DMS53 treated with DMSO at 0.1 percent for 48 hours (cell line): Measurements from ENCODE around the gene C1orf116.
A peak's percentile ranks its signal among the peaks of the same experiment; 100 is the strongest.

ENCODE experiments used
- DNase-seq: peaks from one replicate; lab custom pipeline; 2025; ENCODE audit not compliant: unreplicated experiment; lab: John Stamatoyannopoulos, UW

Gene C1orf116

DNA sequence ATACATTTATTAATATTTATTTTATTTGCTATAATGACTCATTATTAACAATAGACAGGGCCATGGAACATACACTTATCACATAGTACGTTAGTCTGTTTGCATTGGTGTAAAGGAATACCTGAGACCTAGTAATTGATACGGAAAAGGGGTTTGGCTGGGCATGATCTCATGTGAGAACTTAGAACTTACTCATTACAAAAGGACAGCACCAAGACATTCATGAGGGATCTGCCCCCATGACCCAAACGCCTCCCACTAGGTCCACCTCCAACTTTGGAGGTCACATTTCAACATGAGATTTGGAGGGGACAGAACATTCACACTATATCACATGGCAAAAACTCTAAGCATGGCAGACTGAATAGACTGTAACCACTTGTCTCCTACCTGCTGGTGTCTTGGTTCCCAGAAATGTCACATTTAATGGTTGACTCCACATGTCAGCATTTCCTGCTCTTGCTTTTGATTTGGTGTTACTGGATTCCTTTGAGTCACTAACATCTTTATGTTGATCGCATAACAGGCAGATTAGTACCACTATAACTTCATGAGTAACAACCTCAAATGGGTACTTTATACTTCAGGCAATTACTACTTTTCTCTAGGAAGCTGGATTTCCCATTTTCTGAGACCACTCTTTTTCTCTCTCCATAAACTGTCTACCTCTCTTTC is 3.5 kb upstream of the C1orf116 start:
- no peak for DNase-seq

DNA sequence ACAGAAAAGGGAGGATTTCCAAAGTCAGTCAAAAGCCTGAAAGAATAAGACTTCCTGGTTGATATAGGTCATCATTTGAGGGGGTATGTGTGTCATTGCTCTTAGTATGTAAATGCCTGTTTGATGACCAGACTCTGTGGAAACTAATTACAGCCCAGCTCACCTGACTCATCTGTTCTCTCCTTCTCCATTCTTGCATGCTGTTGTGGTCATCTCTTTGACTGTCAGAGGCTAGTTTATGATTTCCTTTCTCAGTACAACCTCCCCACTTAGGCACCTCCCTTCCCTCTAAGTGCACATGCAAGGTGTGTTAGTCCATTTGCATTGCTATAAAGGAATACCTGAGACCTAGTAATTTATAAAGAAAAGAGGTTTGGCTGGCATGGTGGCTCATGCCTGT is 2.4 kb upstream of the C1orf116 start:
- no peak for DNase-seq

- peak; percentile 7 for DNase-seq
Measured at GRCh38 chr1:207034208-207034607, 1.7 kb upstream of the C1orf116 start.

DNA sequence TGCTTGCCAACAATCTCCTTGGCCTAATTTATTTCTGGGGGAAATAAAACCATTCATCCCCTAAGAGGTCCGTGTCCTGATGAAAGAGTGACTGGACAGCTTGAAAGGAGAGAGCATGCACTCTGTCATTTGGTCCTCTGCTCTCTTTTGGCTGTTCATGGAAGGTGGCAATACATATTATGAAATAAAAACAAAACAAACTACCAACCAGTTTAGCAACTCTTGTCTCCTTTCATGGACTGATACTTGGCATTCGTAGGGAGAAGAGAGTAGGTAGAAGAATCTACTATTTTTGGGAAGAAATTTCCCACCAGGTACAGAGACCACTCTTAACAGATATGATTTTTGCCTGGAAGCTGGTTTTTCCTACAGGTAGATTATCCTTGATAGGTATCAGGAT is 746 bp upstream of the C1orf116 start:
- no peak for DNase-seq

DNA sequence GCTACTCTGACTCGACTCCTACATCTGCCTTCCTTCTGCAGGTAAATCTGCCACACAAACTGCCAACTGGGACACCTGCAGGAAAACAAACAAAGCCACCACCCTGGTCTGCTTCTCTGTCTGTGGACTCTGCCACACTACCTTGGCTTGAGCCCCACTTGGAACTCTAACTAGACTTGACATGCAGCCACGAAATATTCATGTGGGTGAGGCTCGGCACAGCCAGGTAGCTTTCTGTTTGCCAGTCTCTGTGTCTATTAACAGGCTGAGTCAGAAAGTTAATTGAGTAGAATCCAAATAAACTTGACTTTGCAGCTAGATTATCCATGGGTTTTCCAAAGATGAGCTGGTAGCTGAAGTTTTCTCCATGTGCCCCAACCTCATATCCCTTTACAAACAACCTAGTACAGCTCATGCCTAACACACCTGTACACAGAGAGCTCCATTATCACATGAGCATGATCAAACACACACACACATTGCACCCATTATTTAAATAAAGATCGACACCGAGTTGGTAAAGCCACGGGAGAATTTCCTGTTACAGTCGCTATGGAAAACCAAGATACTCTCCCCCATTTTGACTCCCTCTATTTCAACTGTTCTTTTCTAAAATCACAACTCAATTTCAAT is 808 bp downstream of the C1orf116 start:
- DNase-seq = peak; percentile 78

- DNase-seq = no peak
Measured at GRCh38 chr1:207031016-207031415, 1.5 kb downstream of the C1orf116 start.

GRCh38 chr1:207030522-207031009 is 2.0 kb downstream of the C1orf116 start:
- DNase-seq = no peak

DNA sequence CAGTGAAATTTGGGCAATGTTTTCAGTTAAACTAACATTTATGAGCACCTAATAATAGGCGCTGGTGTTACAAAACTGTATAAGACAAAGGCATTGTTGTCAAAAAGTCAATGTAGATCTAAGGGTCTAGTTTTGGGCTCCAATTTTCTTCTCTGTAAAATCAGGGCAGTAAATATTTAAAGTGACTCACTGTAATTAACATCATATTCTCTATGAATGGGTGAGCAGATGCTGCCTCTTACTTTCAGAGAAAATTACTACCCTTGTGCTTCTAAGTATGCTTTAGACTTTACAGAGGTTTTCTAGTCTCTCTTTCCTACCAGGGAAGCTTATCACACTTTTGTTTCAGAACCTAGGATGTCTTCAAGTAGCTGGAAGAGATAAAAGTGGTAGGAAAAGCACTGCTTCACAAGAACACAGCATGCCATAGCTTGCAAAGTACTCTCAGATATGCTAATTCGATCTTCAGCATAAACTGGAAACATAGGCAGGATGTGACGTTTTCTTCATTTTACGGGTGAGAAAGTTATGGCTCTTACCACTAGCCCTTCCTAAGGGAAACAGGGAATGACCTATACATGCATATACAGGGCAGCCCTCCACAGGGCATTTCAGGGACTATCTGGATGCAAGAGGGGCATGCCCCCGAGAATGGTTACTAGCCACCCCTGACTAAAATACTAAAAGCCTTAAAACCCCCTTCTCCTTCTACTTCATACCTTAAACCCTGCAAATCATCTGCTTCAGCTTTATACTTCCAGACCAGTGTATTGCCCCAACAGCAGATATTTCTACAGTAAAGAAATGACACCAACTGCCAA is 2.6 kb downstream of the C1orf116 start:
- no peak for DNase-seq

DNA sequence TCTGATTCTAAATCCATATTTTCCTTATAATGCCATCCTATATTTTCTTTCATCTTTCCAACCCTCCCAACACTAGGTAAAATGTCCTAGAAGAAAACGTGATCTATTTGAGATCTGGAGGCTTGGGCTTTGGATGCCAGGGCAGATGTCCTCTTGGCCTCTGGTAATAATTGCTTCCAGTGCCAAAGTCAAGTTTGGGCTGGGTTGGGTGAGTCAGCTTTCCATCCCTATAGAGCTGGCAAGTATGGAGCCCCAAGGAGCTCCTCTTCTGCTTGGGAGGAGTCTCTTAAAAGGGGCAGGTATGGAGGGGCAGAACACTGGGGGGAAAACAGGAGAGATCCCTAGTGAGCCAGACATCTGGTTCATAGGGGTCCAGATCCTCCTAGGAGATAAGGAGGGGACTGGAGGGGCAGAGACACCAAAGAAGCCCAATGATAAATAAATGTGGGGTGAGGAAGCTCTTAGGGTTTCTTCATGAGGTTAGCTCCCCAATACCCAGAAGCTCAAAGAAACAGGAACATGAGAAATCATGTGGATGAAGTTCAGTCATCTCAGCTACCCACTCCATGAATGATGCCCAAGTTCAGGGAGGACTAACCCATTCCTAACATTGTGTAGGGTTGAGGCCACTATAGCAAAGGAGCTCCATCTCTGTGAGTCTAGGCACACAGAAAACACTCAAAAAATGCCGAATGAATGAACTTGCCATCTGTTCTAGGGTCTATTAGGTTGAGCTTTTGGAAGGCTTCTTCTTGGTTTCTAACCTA is 3.5 kb downstream of the C1orf116 start:
- DNase-seq = no peak

DNA sequence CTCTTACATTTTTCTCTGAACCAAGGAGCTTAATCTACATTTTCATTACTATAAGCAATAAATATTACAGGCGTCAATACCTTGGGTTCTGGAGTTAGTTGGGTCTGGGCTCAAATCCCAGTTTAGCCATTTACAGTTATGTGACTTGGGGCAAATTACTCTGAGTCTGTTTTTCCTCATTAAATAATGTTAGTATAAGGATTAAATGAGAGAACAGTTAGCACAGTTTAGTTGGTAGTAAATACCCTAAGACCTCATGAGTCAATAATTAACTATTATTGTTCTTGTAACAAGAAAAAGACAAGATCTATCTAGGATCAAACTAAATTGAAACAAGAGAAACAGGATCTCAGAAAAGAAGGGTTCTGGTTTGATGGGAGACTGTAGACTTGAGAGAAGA is 4.6 kb downstream of the C1orf116 start:
- no peak for DNase-seq

DNA sequence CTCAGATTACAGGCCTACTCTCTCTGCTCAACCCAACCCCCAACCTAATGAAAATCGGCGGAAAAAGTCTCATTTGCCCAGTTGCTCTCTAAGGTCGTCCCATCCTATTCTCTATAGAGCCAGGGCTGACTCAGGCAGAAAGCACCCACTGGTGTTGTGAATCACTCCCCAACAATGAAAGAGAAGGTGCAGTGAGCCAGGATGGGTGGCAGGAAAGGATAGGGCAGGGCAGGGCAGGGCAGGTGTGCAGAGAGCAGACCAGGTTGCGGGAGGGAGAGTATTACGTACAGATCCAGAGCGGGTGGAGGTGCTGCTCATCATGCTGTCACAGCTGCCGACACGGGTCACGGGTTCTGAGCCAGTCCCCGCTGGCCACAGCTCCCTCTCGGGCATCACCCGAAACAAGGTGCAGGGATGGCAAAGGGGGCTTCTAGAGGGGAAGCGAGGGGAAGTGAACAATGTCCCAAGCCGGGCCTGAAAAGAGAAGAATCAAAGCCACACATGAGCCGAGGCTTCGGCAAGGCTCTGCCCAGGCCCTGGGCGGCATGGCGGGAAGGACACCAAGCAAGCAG is 5.3 kb downstream of the C1orf116 start:
- DNase-seq = no peak

- no peak for DNase-seq
Measured at GRCh38 chr1:207026104-207026534, 6.4 kb downstream of the C1orf116 start.

DNA sequence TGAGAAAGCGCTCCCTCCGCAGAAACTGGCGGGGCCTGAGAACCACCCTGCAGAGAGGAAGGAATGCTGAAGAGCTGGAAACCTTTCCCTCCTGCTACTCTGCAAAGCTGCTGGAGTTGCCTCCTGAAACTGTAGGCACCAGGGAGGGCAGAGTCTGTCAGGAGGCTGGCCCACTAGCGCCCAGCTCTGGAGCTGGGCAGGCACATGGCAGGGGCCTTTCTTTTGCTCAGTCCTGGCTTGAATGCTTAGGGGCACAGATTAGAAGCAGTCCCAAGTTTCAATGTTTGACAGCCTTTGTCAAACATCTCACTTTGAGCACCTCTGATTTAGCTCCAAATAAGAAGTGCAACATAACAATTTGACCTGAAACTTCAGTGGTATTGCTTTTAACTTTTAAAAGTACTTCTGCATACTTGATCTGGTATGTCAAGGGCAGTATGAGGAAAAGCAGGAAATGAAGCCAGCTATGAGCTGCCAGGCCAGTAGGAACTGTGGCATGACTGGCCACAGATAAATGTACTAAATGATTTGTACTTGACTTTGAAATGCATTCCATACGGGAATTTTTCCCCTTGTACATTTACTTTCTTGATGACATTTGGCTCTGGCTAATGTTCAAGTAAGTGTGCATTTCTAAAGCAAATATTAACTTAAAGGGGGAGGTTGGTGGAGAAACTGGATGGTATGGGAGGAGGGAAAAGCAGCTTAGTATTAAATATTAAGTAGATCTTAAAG is 7.2 kb downstream of the C1orf116 start:
- peak; percentile 15 for DNase-seq

GRCh38 chr1:207024202-207025145 is 8.1 kb downstream of the C1orf116 start:
- no peak for DNase-seq

DNA sequence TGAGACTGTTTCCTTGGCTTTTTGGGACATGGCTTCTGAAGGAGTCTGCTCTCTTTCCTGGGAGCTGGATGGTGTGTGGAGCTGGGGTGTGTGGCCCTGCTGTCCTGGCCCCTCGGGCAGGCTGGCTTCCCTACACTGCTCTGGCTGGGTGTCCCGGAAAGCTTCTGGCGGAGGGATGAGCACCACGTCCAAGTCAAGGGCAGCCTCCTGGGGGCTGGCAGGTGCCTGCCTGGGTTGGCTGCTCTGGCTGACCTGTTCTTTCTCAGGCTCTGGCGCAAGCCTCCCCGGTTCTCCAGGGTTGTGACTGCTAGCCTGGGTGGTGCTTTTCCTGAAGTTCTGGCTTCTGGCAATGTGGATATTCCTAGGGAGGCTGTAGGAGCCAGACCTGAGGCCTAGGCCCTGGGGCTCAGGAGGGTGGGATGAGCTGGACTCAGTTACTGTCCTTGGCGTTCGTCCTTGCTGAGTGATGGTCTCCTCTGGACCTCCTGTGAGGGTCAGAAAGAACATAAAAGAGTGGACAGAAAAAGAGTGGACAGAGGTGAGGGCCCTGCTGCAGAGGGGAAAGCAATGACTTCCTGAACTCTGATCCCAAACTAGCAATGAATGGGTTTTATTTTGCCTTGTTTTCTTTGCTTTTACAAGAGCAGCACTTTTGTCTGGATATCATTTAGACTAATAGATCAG is 9.4 kb downstream of the C1orf116 start:
- no peak for DNase-seq

DNA sequence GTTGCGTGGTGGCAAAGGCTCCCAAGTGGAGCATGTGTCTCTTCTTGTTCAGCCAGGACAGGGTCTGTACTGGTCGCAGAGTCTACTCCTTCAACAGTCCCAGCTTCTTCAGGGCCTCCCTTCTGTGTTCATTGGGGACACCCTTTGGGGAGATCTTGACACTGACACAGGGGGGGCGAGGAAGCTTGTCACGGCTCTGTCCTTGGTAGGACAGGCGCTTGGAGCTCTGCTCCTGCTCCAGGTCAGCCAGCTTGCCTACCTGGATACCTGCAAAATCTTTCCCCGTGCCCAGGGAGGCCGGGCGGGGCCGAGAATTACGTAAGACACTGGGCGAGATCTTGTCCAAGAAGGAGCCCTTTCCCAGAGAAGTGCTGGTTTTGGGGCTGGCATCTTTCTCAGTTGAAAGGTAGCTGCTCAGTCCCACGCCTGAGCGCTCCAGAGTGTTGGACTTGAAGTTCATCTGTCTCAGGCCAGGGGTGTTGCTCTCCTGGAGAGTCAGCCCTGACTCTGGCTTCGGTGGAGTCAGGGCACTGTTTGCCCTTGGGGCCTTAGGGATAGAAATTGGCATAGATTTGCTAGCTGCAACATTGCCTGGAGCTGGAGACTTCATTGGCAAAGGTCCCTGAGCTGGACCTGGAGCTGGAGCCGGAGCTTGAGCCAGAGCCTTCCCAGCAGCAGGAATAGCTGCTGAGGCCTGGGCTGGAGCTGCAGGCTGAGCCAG is 10.5 kb downstream of the C1orf116 start:
- no peak for DNase-seq

- DNase-seq = no peak
Measured at GRCh38 chr1:207021139-207021861, 11.3 kb downstream of the C1orf116 start.
